PFSK-1 (cell line): ENCODE data around the gene SAP25.

Experiments used
- FOXP2 ChIP-seq: optimal IDR thresholded peaks from 2 replicates; pipeline ENCODE3; 2011; ENCODE audit warnings: borderline replicate concordance, control low read depth, inconsistent platforms; ENCODE audit not compliant: insufficient read depth; ENCODE audit errors: extremely low read length, extremely low read depth
- POLR2AphosphoS5 ChIP-seq: IDR thresholded peaks from 2 replicates; pipeline ENCODE4 v1.6.1; 2012; ENCODE audit warnings: low read depth, mild to moderate bottlenecking, control low read depth, low read length, moderate library complexity
- REST ChIP-seq, 2 experiments: IDR thresholded peaks; 2 replicates each; pipeline versions ENCODE4 v1.6.1 to v1.8.0; 2011 to 2012; ENCODE audit warnings: low read depth in 2 of 2, low read length in 2 of 2, control low read depth in 1 of 2, inconsistent platforms in 1 of 2, mild to moderate bottlenecking in 1 of 2, moderate library complexity in 1 of 2; ENCODE audit not compliant: insufficient read depth in 1 of 2
- SIN3A ChIP-seq: IDR thresholded peaks from 2 replicates; pipeline ENCODE4 v1.6.1; 2012; ENCODE audit warnings: mild to moderate bottlenecking, low read length, moderate library complexity, borderline replicate concordance; ENCODE audit not compliant: insufficient read depth
- TAF1 ChIP-seq: IDR thresholded peaks from 2 replicates; pipeline ENCODE4 v1.6.1; 2012; ENCODE audit warnings: low read length, control low read depth, borderline replicate concordance; ENCODE audit not compliant: insufficient read depth

SAP25 gene

DNA sequence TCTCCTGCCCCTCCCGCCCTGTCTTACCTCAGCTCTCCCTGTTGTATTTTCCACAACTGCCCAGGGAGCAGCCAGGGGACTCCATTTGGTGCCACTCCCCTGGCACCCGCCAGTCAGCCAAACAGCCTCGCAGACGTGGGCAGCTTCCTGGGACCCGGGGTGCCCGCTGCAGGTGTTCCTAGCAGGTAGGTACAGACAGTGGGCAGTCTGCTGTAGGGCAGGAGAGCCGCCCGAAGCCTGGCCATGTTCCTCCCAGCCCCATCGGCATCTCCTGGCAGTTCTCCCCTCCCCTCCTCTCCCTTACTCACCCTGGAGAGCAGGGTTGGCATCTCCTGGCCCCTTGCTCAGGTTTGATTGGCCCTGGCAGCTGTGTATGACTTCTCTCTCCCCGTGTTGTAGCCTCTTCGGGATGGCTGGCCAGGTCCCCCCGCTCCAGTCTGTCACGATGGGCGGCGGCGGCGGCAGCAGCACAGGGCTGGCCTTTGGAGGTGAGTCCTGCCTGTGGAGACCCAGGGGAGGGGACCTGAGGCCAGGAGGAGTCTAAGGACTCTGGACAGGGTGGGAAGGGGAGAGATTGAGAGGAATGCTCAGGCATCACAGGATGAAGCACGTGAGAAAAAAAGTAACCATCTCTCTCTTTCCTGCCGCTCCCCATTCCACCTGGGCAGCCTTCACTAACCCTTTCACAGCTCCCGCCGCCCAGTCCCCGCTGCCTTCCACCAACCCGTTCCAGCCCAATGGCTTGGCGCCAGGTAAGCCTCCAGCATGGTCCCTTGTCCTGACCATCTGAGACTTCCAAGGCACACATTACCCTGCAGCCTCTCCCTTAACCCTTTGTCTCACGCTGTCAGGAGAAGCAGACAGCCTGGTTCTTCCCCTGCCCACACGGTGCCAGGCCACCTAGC lies 11.3 kb downstream of the SAP25 start:
- TF ChIP-seq POLR2AphosphoS5 (no peak), TAF1 (no peak), FOXP2 (no peak), REST (IDR thresholded peaks at IDR 0.05; ENCODE audit: insufficient read depth in 1 of 2, low read depth in 2 of 2, low read length in 2 of 2) (no peak), SIN3A (no peak)

DNA sequence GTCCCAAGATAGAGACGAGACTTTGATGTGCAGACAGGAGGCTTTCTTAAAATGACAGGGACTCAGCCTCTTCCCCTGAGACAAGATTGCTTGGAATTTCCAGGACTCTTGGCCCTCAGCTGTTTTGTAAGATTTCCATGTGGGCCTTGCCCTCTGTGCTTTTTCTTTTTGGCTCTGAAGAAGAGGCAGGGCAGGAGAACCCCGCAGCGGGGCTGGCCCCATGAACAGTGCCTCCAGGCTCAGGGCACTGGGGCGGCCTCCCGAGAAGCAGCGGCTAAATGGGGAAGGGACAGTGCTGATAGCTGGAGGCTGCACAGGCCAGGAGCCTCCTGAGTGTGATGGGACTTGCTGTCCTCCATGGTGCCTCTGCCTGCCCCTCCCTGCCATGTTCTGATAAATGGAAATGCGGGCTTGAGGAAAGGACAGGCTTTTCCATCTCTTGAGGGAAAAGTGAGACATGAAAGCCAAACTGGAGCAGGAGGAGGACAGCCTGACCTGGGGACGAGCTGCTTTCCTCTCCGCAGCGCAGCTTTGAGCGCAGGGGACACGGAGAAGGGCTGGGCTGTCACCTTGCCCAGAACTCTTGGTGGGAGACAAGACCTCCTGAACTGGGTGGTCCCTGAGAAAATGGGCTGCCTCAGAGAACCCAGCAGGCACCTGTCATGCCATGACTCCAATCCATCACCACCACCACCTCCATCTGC lies 12.1 kb downstream of the SAP25 start:
- TF ChIP-seq TAF1 (no peak), FOXP2 (no peak), REST (IDR thresholded peaks at IDR 0.05; ENCODE audit: insufficient read depth in 1 of 2, low read depth in 2 of 2, low read length in 2 of 2) (no peak), POLR2AphosphoS5 (no peak), SIN3A (no peak)

DNA sequence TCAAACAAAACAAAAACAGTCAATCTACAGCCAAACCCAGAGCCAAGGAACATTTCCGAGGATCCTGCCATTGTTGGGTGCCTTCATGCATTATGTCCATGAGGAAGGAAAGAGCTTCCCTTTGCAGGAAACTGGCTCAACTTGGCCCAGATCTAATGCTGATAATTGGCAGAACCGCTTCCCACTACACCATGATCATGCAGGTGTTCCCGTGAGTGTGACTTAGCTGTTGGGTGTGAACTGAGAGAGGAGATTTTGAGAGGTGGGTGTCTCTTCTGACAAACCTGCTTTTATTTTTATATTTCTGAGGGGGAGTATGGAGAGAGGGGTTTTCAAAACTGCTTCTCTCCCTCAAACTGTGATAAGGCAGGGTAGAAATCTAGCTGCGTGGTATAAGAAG lies 14.6 kb downstream of the SAP25 start:
- TF ChIP-seq POLR2AphosphoS5 (no peak), REST (IDR thresholded peaks at IDR 0.05; ENCODE audit: insufficient read depth in 1 of 2, low read depth in 2 of 2, low read length in 2 of 2) (no peak), FOXP2 (no peak), TAF1 (no peak), SIN3A (no peak)

GRCh38 chr7:100556541-100556940 lies 17.2 kb downstream of the SAP25 start:
- TF ChIP-seq FOXP2 (no peak), TAF1 (no peak), POLR2AphosphoS5 (no peak), SIN3A (no peak), REST (IDR thresholded peaks at IDR 0.05; ENCODE audit: insufficient read depth in 1 of 2, low read depth in 2 of 2, low read length in 2 of 2) (no peak)
